Measurements from ENCODE around the gene NEK3.
"Not testable (repeated sequence)": the region's sequence is repeated elsewhere in the genome, so short reads cannot be mapped to it uniquely, and the experiment has no call there.

Gene NEK3

GRCh38 chr13:52187424-52188187 lies 28.2 kb upstream of the NEK3 start:
- peaks cover 38% of the 10 kb centered on the region for H3K36me3 ChIP-seq (ENCODE audit: insufficient read depth, low read depth, low read length)
- H3K9ac ChIP-seq (ENCODE audit: low read depth, low read length); H3K4me1 ChIP-seq (ENCODE audit: insufficient read depth, low read length); H3K27ac ChIP-seq (ENCODE audit: low read length); H3K9me3 ChIP-seq (ENCODE audit: insufficient read depth, low read depth, low read length); H3K4me3 ChIP-seq (ENCODE audit: low read length); H3K27me3 ChIP-seq (ENCODE audit: insufficient read depth, low read length): not testable (repeated sequence)

GRCh38 chr13:52187029-52187423 lies 27.6 kb upstream of the NEK3 start:
- Histone ChIP-seq H3K9me3 (ENCODE audit: insufficient read depth, low read depth, low read length) (no peaks in the 10 kb centered on the region), H3K9ac (ENCODE audit: low read depth, low read length) (no peak overlapping the region), H3K4me3 (ENCODE audit: low read length) (no peak overlapping the region), H3K36me3 (ENCODE audit: insufficient read depth, low read depth, low read length) (peaks cover 39% of the 10 kb centered on the region), H3K27me3 (ENCODE audit: insufficient read depth, low read length) (no peaks in the 10 kb centered on the region), H3K27ac (ENCODE audit: low read length) (no peak overlapping the region), H3K4me1 (ENCODE audit: insufficient read depth, low read length) (no peaks in the 10 kb centered on the region)

- peaks cover 54% of the 10 kb centered on the region for H3K36me3 ChIP-seq (ENCODE audit: insufficient read depth, low read depth, low read length)
- not testable (repeated sequence) for H3K4me1 ChIP-seq (ENCODE audit: insufficient read depth, low read length); H3K4me3 ChIP-seq (ENCODE audit: low read length); H3K27me3 ChIP-seq (ENCODE audit: insufficient read depth, low read length); H3K27ac ChIP-seq (ENCODE audit: low read length); H3K9me3 ChIP-seq (ENCODE audit: insufficient read depth, low read depth, low read length); H3K9ac ChIP-seq (ENCODE audit: low read depth, low read length)
These were observed 22.0 kb upstream of the NEK3 start for GRCh38 chr13:52181316-52181954.

- H3K27ac ChIP-seq (ENCODE audit: low read length) = no peak overlapping the region
- H3K4me1 ChIP-seq (ENCODE audit: insufficient read depth, low read length) = no peaks in the 10 kb centered on the region
- no peak overlapping the region for H3K4me3 ChIP-seq (ENCODE audit: low read length)
- H3K27me3 ChIP-seq (ENCODE audit: insufficient read depth, low read length) = no peaks in the 10 kb centered on the region
- no peaks in the 10 kb centered on the region for H3K9me3 ChIP-seq (ENCODE audit: insufficient read depth, low read depth, low read length)
- peaks cover 59% of the 10 kb centered on the region for H3K36me3 ChIP-seq (ENCODE audit: insufficient read depth, low read depth, low read length)
- no peak overlapping the region for H3K9ac ChIP-seq (ENCODE audit: low read depth, low read length)
These were observed 20.5 kb upstream of the NEK3 start for GRCh38 chr13:52179925-52180324.

GRCh38 chr13:52177276-52177675 lies 17.9 kb upstream of the NEK3 start:
- Histone ChIP-seq H3K27me3 (ENCODE audit: insufficient read depth, low read length) (no peaks in the 10 kb centered on the region), H3K27ac (ENCODE audit: low read length) (no peak overlapping the region), H3K9me3 (ENCODE audit: insufficient read depth, low read depth, low read length) (no peaks in the 10 kb centered on the region), H3K4me3 (ENCODE audit: low read length) (no peak overlapping the region), H3K4me1 (ENCODE audit: insufficient read depth, low read length) (no peaks in the 10 kb centered on the region), H3K9ac (ENCODE audit: low read depth, low read length) (no peak overlapping the region), H3K36me3 (ENCODE audit: insufficient read depth, low read depth, low read length) (peaks cover 62% of the 10 kb centered on the region)

GRCh38 chr13:52173970-52174369 lies 14.6 kb upstream of the NEK3 start:
- not testable (repeated sequence) for H3K4me3 ChIP-seq (ENCODE audit: low read length); H3K4me1 ChIP-seq (ENCODE audit: insufficient read depth, low read length); H3K27me3 ChIP-seq (ENCODE audit: insufficient read depth, low read length); H3K27ac ChIP-seq (ENCODE audit: low read length); H3K9me3 ChIP-seq (ENCODE audit: insufficient read depth, low read depth, low read length); H3K9ac ChIP-seq (ENCODE audit: low read depth, low read length)
- H3K36me3 ChIP-seq (ENCODE audit: insufficient read depth, low read depth, low read length) = peaks cover 65% of the 10 kb centered on the region

- peaks cover 69% of the 10 kb centered on the region for H3K36me3 ChIP-seq (ENCODE audit: insufficient read depth, low read depth, low read length)
- H3K27me3 ChIP-seq (ENCODE audit: insufficient read depth, low read length) = no peaks in the 10 kb centered on the region
- no peak overlapping the region for H3K9ac ChIP-seq (ENCODE audit: low read depth, low read length)
- H3K4me1 ChIP-seq (ENCODE audit: insufficient read depth, low read length) = no peaks in the 10 kb centered on the region
- no peak overlapping the region for H3K27ac ChIP-seq (ENCODE audit: low read length)
- H3K4me3 ChIP-seq (ENCODE audit: low read length) = no peak overlapping the region
- H3K9me3 ChIP-seq (ENCODE audit: insufficient read depth, low read depth, low read length) = no peaks in the 10 kb centered on the region
These were observed 14.0 kb upstream of the NEK3 start for GRCh38 chr13:52173373-52173772.

- H3K4me3 ChIP-seq (ENCODE audit: low read length); H3K9me3 ChIP-seq (ENCODE audit: insufficient read depth, low read depth, low read length); H3K27ac ChIP-seq (ENCODE audit: low read length); H3K4me1 ChIP-seq (ENCODE audit: insufficient read depth, low read length); H3K27me3 ChIP-seq (ENCODE audit: insufficient read depth, low read length); H3K9ac ChIP-seq (ENCODE audit: low read depth, low read length): not testable (repeated sequence)
- H3K36me3 ChIP-seq (ENCODE audit: insufficient read depth, low read depth, low read length) = peaks cover 80% of the 10 kb centered on the region
These were observed 12.3 kb upstream of the NEK3 start for GRCh38 chr13:52171686-52172085.

GRCh38 chr13:52170828-52171391 lies 11.5 kb upstream of the NEK3 start:
- not testable (repeated sequence) for H3K4me3 ChIP-seq (ENCODE audit: low read length); H3K27ac ChIP-seq (ENCODE audit: low read length); H3K4me1 ChIP-seq (ENCODE audit: insufficient read depth, low read length); H3K27me3 ChIP-seq (ENCODE audit: insufficient read depth, low read length); H3K9ac ChIP-seq (ENCODE audit: low read depth, low read length); H3K9me3 ChIP-seq (ENCODE audit: insufficient read depth, low read depth, low read length)
- H3K36me3 ChIP-seq (ENCODE audit: insufficient read depth, low read depth, low read length) = peaks cover 78% of the 10 kb centered on the region

- no peak overlapping the region for H3K4me3 ChIP-seq (ENCODE audit: low read length)
- H3K36me3 ChIP-seq (ENCODE audit: insufficient read depth, low read depth, low read length) = peaks cover 68% of the 10 kb centered on the region
- H3K27me3 ChIP-seq (ENCODE audit: insufficient read depth, low read length) = no peaks in the 10 kb centered on the region
- H3K4me1 ChIP-seq (ENCODE audit: insufficient read depth, low read length) = no peaks in the 10 kb centered on the region
- no peaks in the 10 kb centered on the region for H3K9me3 ChIP-seq (ENCODE audit: insufficient read depth, low read depth, low read length)
- H3K27ac ChIP-seq (ENCODE audit: low read length) = no peak overlapping the region
- no peak overlapping the region for H3K9ac ChIP-seq (ENCODE audit: low read depth, low read length)
These were observed 10.4 kb upstream of the NEK3 start for GRCh38 chr13:52169839-52170238.

- no peak overlapping the region for H3K27ac ChIP-seq (ENCODE audit: low read length)
- 0 out of 2 replicates have a peak, but pooled peaks cover 5% of the 10 kb centered on the region for H3K4me1 ChIP-seq (ENCODE audit: insufficient read depth, low read length)
- H3K36me3 ChIP-seq (ENCODE audit: insufficient read depth, low read depth, low read length) = peaks cover 35% of the 10 kb centered on the region
- H3K4me3 ChIP-seq (ENCODE audit: low read length) = no peak overlapping the region
- no peak overlapping the region for H3K9ac ChIP-seq (ENCODE audit: low read depth, low read length)
- no peaks in the 10 kb centered on the region for H3K9me3 ChIP-seq (ENCODE audit: insufficient read depth, low read depth, low read length)
- H3K27me3 ChIP-seq (ENCODE audit: insufficient read depth, low read length) = peaks cover 7% of the 10 kb centered on the region; the same call in 1 of the 2 replicates
These were observed 6.0 kb upstream of the NEK3 start for GRCh38 chr13:52165411-52165810.

- Histone ChIP-seq H3K9me3 (ENCODE audit: insufficient read depth, low read depth, low read length) (0 out of 2 replicates have a peak, but pooled peaks cover under 1% of the 10 kb centered on the region), H3K4me3 (ENCODE audit: low read length) (no peak overlapping the region), H3K9ac (ENCODE audit: low read depth, low read length) (no peak overlapping the region), H3K27me3 (ENCODE audit: insufficient read depth, low read length) (peaks cover 11% of the 10 kb centered on the region), H3K36me3 (ENCODE audit: insufficient read depth, low read depth, low read length) (peaks cover 32% of the 10 kb centered on the region), H3K4me1 (ENCODE audit: insufficient read depth, low read length) (0 out of 2 replicates have a peak, but pooled peaks cover 5% of the 10 kb centered on the region), H3K27ac (ENCODE audit: low read length) (no peak overlapping the region)
These were observed 5.6 kb upstream of the NEK3 start for GRCh38 chr13:52164989-52165388.

All from iPS-20b (cell line).